Peyer's patch (tissue), 4 donors: ENCODE data around the gene JCAD.

Experiments used
- POLR2A ChIP-seq, 2 donors: fragments of 450-650 bp; IDR thresholded peaks; one replicate each; pipeline ENCODE4 v1.5.1; 2017; ENCODE audit warnings: antibody characterized with exemption in 2 of 2, mild to moderate bottlenecking in 2 of 2, moderate library complexity in 2 of 2
- TF ChIP-seq, protein P1 (sequence below), 6 experiments: fragments of 450-650 bp in 4 of 6; fragments of 200-600 bp in 2 of 6; sonication (generic) in 1 of 6; IDR thresholded peaks; one replicate each; pipeline ENCODE4 v1.5.1; 2017 to 2019; ENCODE audit warnings: antibody characterized with exemption in 6 of 6, mild to moderate bottlenecking in 3 of 6, moderate library complexity in 1 of 6

DNA sequence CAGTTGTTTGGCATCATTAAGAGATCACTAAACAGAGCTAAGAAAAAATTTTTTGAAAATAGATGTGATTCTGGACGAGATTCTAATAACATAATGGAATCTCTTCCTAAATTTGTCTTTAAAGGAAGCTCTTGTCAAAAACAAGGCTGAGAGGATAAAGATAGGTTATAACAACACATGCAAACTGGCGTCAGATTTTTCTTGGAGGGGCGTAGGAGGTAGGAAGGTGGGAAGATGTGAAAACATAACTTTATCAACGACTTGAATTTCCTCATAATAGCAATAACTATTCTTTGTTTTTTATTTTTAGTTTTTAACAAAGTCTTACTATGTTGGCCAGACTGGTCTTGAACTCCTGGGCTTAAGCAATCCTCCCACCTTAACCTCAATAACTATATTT is 31.8 kb upstream of the JCAD start:
- TF ChIP-seq, protein P1, sequence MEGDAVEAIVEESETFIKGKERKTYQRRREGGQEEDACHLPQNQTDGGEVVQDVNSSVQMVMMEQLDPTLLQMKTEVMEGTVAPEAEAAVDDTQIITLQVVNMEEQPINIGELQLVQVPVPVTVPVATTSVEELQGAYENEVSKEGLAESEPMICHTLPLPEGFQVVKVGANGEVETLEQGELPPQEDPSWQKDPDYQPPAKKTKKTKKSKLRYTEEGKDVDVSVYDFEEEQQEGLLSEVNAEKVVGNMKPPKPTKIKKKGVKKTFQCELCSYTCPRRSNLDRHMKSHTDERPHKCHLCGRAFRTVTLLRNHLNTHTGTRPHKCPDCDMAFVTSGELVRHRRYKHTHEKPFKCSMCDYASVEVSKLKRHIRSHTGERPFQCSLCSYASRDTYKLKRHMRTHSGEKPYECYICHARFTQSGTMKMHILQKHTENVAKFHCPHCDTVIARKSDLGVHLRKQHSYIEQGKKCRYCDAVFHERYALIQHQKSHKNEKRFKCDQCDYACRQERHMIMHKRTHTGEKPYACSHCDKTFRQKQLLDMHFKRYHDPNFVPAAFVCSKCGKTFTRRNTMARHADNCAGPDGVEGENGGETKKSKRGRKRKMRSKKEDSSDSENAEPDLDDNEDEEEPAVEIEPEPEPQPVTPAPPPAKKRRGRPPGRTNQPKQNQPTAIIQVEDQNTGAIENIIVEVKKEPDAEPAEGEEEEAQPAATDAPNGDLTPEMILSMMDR (IDR thresholded peaks at IDR 0.05), result no peak
- no peak for TF ChIP-seq POLR2A (IDR thresholded peaks at IDR 0.05)
